Bronchial epithelial cell (primary cell): Measurements from ENCODE around the gene AMN. TPM values are rescaled to one million over a fixed set of nuclear protein-coding genes. Genes with fewer than 3 reads are reported as not detected.

ENCODE experiments used
- DNase-seq: peaks from one replicate; pipeline ENCODE4 v3.0.0-alpha.2; 2010; ENCODE audit warnings: low read depth
- FAIRE-seq: peaks from 2 replicates; lab custom pipeline; 2011; peaks lifted over from hg19 to GRCh38; lab: Jason Lieb, UNC
- H3K27me3 ChIP-seq: 2 replicates; pipeline ENCODE4 v1.5.1; 2011; ENCODE audit warnings: low read length; ENCODE audit not compliant: control insufficient read depth, insufficient read depth
- H3K36me3 ChIP-seq: 2 replicates; pipeline ENCODE4 v1.5.1; 2011; ENCODE audit warnings: low read length; ENCODE audit not compliant: control insufficient read depth, insufficient read depth
- H3K4me3 ChIP-seq: 2 replicates; pipeline ENCODE4 v1.5.1; 2011; ENCODE audit warnings: mild to moderate bottlenecking, low read depth, low read length, control low read depth
- total RNA-seq: library from RNA; depleted of rRNA; stranded (reverse); fragments of >200 nt; gene quantifications from 2 replicates; pipeline ENCODE4 v1.2.1, GENCODE V29; 2014
- TF ChIP-seq, protein P1 (sequence below): IDR thresholded peaks from 2 replicates; pipeline ENCODE4 v1.5.1; 2011; ENCODE audit warnings: mild to moderate bottlenecking, moderate library complexity, low read length, control low read depth, inconsistent platforms; ENCODE audit not compliant: insufficient read depth, severe bottlenecking

The AMN gene
- total RNA-seq, 1 donor from 2014 or later, result 4.2 TPM

DNA sequence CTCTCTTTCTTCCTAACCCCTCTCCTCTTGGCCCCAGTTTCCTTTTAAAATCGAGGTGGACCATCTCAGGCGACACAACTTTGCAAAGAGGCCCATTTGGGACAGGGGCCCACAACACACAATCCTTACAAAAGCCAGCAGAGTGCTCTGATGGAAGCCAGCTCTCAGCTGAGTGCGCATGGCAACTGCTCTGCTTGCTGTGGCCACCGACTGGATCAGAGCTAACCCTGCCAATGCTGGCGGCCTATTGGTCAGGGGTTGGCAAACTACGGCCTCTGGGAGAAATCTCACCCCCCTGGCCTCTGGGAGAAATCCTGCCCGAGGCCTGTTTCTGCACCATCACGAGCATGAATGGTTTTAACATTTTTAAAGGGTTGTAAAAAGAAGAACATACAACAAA is 55.0 kb downstream of the AMN start:
- H3K4me3 ChIP-seq, result no peak overlapping the region
- TF ChIP-seq, protein P1, sequence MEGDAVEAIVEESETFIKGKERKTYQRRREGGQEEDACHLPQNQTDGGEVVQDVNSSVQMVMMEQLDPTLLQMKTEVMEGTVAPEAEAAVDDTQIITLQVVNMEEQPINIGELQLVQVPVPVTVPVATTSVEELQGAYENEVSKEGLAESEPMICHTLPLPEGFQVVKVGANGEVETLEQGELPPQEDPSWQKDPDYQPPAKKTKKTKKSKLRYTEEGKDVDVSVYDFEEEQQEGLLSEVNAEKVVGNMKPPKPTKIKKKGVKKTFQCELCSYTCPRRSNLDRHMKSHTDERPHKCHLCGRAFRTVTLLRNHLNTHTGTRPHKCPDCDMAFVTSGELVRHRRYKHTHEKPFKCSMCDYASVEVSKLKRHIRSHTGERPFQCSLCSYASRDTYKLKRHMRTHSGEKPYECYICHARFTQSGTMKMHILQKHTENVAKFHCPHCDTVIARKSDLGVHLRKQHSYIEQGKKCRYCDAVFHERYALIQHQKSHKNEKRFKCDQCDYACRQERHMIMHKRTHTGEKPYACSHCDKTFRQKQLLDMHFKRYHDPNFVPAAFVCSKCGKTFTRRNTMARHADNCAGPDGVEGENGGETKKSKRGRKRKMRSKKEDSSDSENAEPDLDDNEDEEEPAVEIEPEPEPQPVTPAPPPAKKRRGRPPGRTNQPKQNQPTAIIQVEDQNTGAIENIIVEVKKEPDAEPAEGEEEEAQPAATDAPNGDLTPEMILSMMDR, result no peak
- no peaks in the 10 kb centered on the region for H3K27me3 ChIP-seq
- no peak for DNase-seq
- FAIRE-seq, result peak; percentile 23
- H3K36me3 ChIP-seq, result peaks cover 29% of the 10 kb centered on the region

GRCh38 chr14:102979406-102979805 is 56.9 kb downstream of the AMN start:
- no peak for FAIRE-seq
- DNase-seq, result no peak
- Histone ChIP-seq H3K36me3 (peaks cover 33% of the 10 kb centered on the region), H3K4me3 (no peak overlapping the region), H3K27me3 (no peaks in the 10 kb centered on the region)
- TF ChIP-seq, protein P1, result no peak

- TF ChIP-seq, protein P1, result no peak
- Histone ChIP-seq H3K27me3 (no peaks in the 10 kb centered on the region), H3K4me3 (no peak overlapping the region), H3K36me3 (peaks cover 35% of the 10 kb centered on the region)
- no peak for DNase-seq
- no peak for FAIRE-seq
These were observed 57.9 kb downstream of the AMN start for GRCh38 chr14:102980409-102980810.

Other genes starting within 250 kb of the AMN start
- 34.6 and 35.3 TPM in 2 replicates for gene TRAF3, start 145.2 kb upstream of the AMN start, total RNA-seq
- 55.0 and 85.6 TPM in 2 replicates for gene CDC42BPB, start 134.9 kb downstream of the AMN start, total RNA-seq
- not detected in 2 replicates for gene LBHD2, start 161.5 kb downstream of the AMN start, total RNA-seq
- gene EXOC3L4, start 172.1 kb downstream of the AMN start, total RNA-seq, result 0.26 TPM in 1 of 2 replicates, not detected in the other
- 5.3 and 21.1 TPM in 2 replicates for gene TNFAIP2, start 200.8 kb downstream of the AMN start, total RNA-seq